AG09309 (cell line): Measurements from ENCODE around the gene AXL.

Source experiments
- DNase-seq: peaks from one replicate; pipeline ENCODE4 v3.0.0-alpha.2; 2010; ENCODE audit warnings: low read depth
- H3K4me3 ChIP-seq: 2 replicates; pipeline ENCODE4 v1.5.1; 2011; ENCODE audit warnings: mild to moderate bottlenecking, low read depth, low read length, moderate library complexity; ENCODE audit not compliant: control insufficient read depth
- CTCF ChIP-seq: IDR thresholded peaks from 2 replicates; pipeline ENCODE4 v1.5.1; 2011; ENCODE audit warnings: mild to moderate bottlenecking, low read depth, low read length, inconsistent platforms; ENCODE audit not compliant: insufficient read depth, control insufficient read depth; ENCODE audit errors: missing control alignments

The AXL gene

GRCh38 chr19:41296433-41296871 lies 77.4 kb downstream of the AXL start:
- DNase-seq = no peak
- no peak for TF ChIP-seq CTCF
- H3K4me3 ChIP-seq = no peak overlapping the region

- no peak for TF ChIP-seq CTCF
- DNase-seq = no peak
- no peak overlapping the region for H3K4me3 ChIP-seq
Measured at GRCh38 chr19:41297628-41298347, 78.8 kb downstream of the AXL start.

- no peak overlapping the region for H3K4me3 ChIP-seq
- no peak for DNase-seq
- TF ChIP-seq CTCF = no peak
Measured at GRCh38 chr19:41298348-41298964, 79.4 kb downstream of the AXL start.

GRCh38 chr19:41299046-41299754 lies 80.2 kb downstream of the AXL start:
- DNase-seq = no peak
- H3K4me3 ChIP-seq = no peak overlapping the region
- TF ChIP-seq CTCF = no peak

- H3K4me3 ChIP-seq = no peak overlapping the region
- DNase-seq = no peak
- no peak for TF ChIP-seq CTCF
Measured at GRCh38 chr19:41299755-41300089, 80.7 kb downstream of the AXL start.

GRCh38 chr19:41300555-41300954 lies 81.5 kb downstream of the AXL start:
- TF ChIP-seq CTCF = no peak
- H3K4me3 ChIP-seq = no peak overlapping the region
- no peak for DNase-seq
